SKM-1 (cell line): ENCODE measurements around the gene OR1I1.
A peak's percentile ranks its signal among the peaks of the same experiment; 100 is the strongest.
"Not testable (repeated sequence)": the region's sequence is repeated elsewhere in the genome, so short reads cannot be mapped to it uniquely, and the experiment has no call there.

Experiments
- DNase-seq: peaks from one replicate; lab custom pipeline; 2025; ENCODE audit not compliant: unreplicated experiment; lab: John Stamatoyannopoulos, UW

Gene OR1I1

GRCh38 chr19:15097980-15098379 lies 16.0 kb downstream of the OR1I1 start:
- not testable (repeated sequence) for DNase-seq

GRCh38 chr19:15098460-15098859 lies 16.4 kb downstream of the OR1I1 start:
- no peak for DNase-seq

- DNase-seq, result no peak
Observed at GRCh38 chr19:15099017-15099582, 17.1 kb downstream of the OR1I1 start.

- peak; percentile 37 for DNase-seq
Observed at GRCh38 chr19:15101479-15102082, 19.6 kb downstream of the OR1I1 start.

- no peak for DNase-seq
Observed at GRCh38 chr19:15104003-15104402, 22.0 kb downstream of the OR1I1 start.

GRCh38 chr19:15104411-15104810 lies 22.4 kb downstream of the OR1I1 start:
- no peak for DNase-seq

- no peak for DNase-seq
Observed at GRCh38 chr19:15105044-15105443, 23.0 kb downstream of the OR1I1 start.

GRCh38 chr19:15107061-15108010 lies 25.3 kb downstream of the OR1I1 start, which contains the start of gene SYDE1:
Gene SYDE1, plus strand, starts transcription at chr19:15107401. Its CDS starts 33 bp downstream, at chr19:15107434.
- DNase-seq, result no peak

GRCh38 chr19:15108145-15108844 lies 26.3 kb downstream of the OR1I1 start:
- no peak for DNase-seq

GRCh38 chr19:15108845-15109767 lies 27.1 kb downstream of the OR1I1 start:
- DNase-seq, result no peak

GRCh38 chr19:15109768-15110417 lies 27.9 kb downstream of the OR1I1 start:
- DNase-seq, result no peak

- no peak for DNase-seq
Observed at GRCh38 chr19:15110418-15110815, 28.4 kb downstream of the OR1I1 start.

GRCh38 chr19:15111758-15112157 lies 29.7 kb downstream of the OR1I1 start:
- DNase-seq, result no peak

- DNase-seq, result no peak
Observed at GRCh38 chr19:15112385-15112784, 30.4 kb downstream of the OR1I1 start.

- DNase-seq, result no peak
Observed at GRCh38 chr19:15113245-15114152, 31.5 kb downstream of the OR1I1 start.

- DNase-seq, result no peak
Observed at GRCh38 chr19:15114153-15114540, 32.1 kb downstream of the OR1I1 start.

- no peak for DNase-seq
Observed at GRCh38 chr19:15115080-15115479, 33.1 kb downstream of the OR1I1 start.

- DNase-seq, result no peak
Observed at GRCh38 chr19:15115762-15116615, 34.0 kb downstream of the OR1I1 start.
